PFSK-1 (cell line): ENCODE data around the gene NSMCE1.

ENCODE experiments used
- FOXP2 ChIP-seq: optimal IDR thresholded peaks from 2 replicates; pipeline ENCODE3; 2011; ENCODE audit warnings: borderline replicate concordance, control low read depth, inconsistent platforms; ENCODE audit not compliant: insufficient read depth; ENCODE audit errors: extremely low read length, extremely low read depth
- SIN3A ChIP-seq: IDR thresholded peaks from 2 replicates; pipeline ENCODE4 v1.6.1; 2012; ENCODE audit warnings: mild to moderate bottlenecking, low read length, moderate library complexity, borderline replicate concordance; ENCODE audit not compliant: insufficient read depth
- TAF1 ChIP-seq: IDR thresholded peaks from 2 replicates; pipeline ENCODE4 v1.6.1; 2012; ENCODE audit warnings: low read length, control low read depth, borderline replicate concordance; ENCODE audit not compliant: insufficient read depth

GRCh38 chr16:27216297-27216885 lies 52.2 kb downstream of the NSMCE1 start:
- no peak for TF ChIP-seq TAF1
- TF ChIP-seq SIN3A = no peak
- TF ChIP-seq FOXP2 = no peak
